ENCODE results near the gene DPP3.

Gene DPP3

DNA sequence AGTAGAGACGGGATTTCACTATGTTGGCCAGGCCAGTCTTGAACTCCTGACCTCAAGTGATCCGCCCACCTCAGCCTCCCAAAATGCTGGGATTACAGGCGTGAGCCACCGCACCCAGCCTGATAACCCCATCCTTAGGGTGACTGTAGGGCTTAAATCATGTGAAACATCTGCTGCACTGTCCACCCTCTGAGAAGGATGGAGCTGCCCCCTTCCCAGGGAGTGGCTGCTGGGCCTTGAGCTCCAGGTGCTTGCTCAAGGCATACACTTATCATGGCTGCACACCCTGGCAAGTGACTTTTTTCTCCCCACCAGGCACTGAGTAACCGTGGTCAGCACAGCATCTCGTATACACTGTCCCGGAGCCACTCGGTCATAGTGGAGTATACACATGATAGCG is 8.2 kb upstream of the DPP3 start:
- Mint-ChIP-seq H3K4me3 (no peak overlapping the region), H3K4me1 (peaks cover 12% of the 10 kb centered on the region), H3K9me3 (no peaks in the 10 kb centered on the region), H3K36me3 (no peaks in the 10 kb centered on the region), H3K27ac (no peak overlapping the region), H3K27me3 (no peaks in the 10 kb centered on the region)

DNA sequence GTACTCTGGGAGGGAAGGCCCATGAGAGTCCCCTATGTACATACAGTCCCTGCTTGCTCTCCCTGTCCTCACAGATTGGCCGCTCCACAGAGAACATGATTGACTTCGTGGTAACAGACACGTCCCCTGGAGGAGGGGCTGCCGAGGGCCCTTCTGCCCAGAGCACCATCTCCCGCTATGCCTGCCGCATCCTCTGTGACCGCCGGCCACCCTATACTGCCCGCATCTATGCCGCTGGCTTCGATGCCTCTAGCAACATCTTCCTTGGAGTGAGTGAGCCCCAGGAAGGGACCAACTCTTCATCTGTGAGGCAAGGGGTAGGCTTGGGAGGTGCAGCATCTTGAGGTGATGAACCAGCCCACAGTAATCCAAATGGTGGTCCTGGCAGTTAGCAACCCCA is 7.1 kb upstream of the DPP3 start:
- Mint-ChIP-seq H3K9me3 (no peaks in the 10 kb centered on the region), H3K36me3 (no peaks in the 10 kb centered on the region), H3K27me3 (no peaks in the 10 kb centered on the region), H3K27ac (no peak overlapping the region), H3K4me1 (peaks cover 4% of the 10 kb centered on the region), H3K4me3 (no peak overlapping the region)

DNA sequence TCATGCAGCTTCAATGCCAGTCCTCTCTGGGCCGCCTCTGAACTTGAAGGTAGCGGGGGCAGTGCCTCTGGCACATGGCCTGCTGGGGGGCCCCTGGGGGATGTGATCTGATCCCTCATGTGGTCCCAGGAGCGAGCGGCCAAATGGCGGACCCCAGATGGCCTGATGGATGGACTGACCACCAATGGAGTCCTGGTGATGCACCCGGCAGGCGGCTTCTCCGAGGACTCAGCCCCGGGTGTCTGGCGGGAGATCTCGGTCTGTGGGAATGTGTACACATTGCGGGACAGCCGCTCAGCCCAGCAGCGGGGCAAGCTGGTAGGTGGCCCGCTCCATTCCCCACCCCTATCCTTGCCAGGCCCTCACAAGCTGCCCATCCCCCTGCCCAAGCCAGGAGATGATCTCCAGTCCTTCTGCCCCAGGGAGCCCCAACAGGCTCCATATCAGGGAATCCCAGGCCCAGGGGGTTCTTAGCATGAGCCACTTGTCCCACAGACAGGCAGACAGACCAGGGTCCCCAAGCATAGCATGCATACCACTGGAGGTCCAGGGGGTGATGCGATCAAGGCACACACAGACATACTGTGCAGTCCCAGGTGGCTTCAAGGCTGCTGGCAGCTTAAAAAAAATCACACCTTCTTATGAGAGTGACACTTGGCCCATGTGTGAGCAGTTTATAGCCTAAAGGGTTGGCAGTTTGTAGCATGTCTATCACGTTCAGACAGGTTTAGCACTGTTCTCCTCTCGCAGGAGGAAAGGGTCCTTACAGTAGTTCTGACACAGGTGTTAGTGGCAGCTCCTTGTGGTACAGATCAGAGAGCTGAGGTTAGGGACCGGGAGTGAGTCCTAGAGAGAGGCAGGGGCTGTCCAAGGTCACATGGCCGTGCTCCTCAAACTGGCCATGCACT is 6.4 kb upstream of the DPP3 start:
- Mint-ChIP-seq H3K4me3 (no peak overlapping the region), H3K4me1 (peaks cover 3% of the 10 kb centered on the region), H3K27ac (no peak overlapping the region), H3K9me3 (no peaks in the 10 kb centered on the region), H3K36me3 (no peaks in the 10 kb centered on the region), H3K27me3 (no peaks in the 10 kb centered on the region)

DNA sequence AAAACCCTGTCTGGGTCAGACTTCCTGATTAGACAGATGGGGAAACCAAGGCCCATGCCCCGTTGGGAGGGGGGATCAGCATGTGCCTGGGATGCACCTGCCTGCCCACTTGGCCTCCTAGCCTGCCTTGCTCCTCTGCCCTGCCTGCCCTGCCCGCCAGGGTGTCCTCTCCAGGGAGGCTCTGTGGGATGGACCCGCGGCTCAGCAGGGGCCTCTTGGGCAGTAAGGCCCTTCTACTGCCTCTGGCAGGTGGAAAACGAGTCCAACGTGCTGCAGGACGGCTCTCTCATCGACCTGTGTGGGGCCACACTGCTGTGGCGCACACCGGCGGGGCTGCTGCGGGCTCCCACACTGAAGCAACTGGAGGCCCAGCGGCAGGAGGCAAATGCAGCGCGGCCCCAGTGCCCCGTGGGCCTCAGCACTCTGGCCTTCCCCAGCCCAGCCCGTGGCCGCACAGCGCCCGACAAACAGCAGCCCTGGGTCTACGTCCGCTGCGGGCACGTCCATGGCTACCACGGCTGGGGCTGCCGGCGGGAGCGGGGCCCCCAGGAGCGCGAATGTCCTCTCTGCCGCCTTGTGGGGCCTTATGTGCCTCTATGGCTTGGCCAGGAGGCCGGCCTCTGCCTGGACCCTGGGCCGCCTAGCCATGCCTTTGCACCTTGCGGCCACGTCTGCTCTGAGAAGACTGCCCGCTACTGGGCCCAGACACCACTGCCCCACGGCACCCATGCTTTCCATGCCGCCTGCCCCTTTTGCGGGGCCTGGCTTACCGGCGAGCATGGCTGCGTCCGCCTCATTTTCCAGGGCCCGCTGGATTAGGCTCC is 4.7 kb upstream of the DPP3 start:
- Mint-ChIP-seq H3K36me3 (no peaks in the 10 kb centered on the region), H3K27ac (no peak overlapping the region), H3K27me3 (no peaks in the 10 kb centered on the region), H3K4me3 (no peak overlapping the region), H3K9me3 (no peaks in the 10 kb centered on the region), H3K4me1 (peaks cover 11% of the 10 kb centered on the region)

DNA sequence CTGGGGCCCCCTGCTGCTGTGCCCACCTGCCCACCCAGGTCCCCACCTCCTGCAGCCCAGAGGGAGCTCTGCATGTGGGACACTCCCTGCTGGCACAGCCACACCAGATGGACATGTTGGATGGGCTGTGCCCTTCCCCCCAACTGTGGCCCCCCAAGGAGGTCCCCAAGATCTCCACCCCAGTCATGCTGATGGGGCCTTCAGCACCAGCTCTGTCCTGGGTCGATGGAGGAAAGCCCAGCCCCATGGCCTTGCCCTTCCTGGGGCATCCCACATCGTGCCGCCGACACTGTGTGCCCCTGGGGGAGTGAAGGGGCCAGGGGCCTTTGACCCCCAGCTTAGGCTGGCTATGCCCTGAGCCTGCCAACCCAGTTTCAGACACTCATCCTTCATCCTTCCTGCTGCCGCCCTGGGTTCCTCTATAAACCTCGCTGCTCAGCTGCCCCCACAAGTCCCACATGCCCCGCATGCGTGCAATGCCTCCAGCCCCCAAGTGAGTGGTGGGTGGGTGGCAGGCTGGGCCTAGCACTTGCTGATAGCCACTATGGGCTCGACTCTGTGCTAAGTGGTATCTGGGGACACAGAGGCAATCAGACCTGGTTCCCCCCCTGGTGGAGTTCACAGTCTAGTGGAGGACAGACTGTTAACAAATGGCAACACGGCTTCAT is 3.9 kb upstream of the DPP3 start:
- Mint-ChIP-seq H3K4me3 (no peak overlapping the region), H3K4me1 (peaks cover 15% of the 10 kb centered on the region), H3K9me3 (no peaks in the 10 kb centered on the region)

DNA sequence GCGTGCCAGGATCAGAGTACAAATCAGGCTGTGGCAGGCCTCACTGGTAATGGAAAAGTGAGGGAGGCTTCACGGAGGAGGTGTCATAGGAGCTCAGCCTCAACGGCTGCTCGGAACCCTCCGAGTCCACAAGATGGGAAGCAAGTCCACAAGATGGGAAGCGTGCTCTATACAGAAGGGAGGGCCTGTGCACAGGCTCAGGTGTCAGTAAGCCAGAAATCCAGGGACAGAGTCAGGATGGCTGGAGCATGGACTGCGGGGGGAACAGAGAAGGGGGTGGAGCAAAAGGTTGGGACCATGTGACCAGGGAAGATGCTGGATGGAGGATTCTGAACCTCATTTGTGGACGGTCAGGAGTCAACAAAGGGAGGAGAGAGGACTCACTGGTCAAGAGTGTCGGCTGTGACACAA is 3.4 kb upstream of the DPP3 start:
- H3K4me3 Mint-ChIP-seq = no peak overlapping the region

More for the DNA sequence above, 3.9 kb upstream of the DPP3 start:
- Mint-ChIP-seq H3K27me3 (no peaks in the 10 kb centered on the region), H3K36me3 (no peaks in the 10 kb centered on the region), H3K27ac (no peak overlapping the region)

DNA sequence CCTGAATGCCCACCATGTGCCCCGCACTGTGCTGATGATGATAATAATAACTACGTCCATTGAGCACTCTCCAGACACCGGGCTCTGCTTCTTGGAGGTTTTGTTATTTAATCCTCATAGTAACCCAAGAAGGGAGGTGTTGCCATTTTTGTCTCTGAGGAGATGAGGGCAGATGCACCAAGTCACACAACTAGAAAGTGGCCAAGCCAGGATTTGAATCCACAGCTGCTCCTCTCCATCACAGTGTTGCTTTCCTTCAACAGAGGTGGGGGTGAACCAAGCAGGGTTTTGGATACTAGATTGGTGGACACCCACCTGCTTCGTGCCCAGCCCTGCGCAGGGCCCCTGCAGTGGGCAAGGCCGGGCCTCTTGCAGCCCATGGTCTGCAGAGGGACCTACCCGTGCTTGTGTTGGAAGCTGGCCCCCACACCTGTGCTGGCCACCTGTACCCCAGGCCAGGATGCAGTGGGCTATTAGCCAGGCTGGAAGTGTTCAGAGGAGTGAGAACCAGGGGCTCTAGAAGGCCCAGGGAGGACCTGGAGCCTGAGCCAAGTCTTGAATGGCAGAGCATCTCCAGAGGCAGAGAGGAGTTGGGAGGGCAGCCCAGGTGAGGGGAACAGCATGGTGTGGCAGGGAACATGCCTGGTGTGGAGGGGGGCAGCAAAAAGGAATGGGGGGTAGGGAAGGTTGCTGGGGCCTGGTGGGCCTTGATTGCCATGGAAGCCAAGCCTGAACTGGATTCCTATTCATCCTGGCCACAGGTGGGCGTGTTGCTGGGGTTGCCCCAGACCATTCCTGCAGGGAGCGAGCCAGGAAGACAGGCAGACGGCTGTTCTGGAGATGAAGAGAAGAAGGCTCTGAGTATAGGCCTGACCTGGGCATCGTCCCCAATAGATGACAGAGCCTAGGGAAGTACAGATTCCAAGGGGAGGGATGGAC is 2.7 kb upstream of the DPP3 start:
- Mint-ChIP-seq H3K36me3 (no peaks in the 10 kb centered on the region), H3K4me3 (peak overlapping the region; percentile 31), H3K9me3 (no peaks in the 10 kb centered on the region), H3K4me1 (peaks cover 19% of the 10 kb centered on the region), H3K27me3 (no peaks in the 10 kb centered on the region), H3K27ac (no peak overlapping the region)

More for the DNA sequence above, 3.4 kb upstream of the DPP3 start:
- Mint-ChIP-seq H3K27me3 (no peaks in the 10 kb centered on the region), H3K9me3 (no peaks in the 10 kb centered on the region), H3K27ac (no peak overlapping the region), H3K4me1 (peaks cover 15% of the 10 kb centered on the region), H3K36me3 (no peaks in the 10 kb centered on the region)

DNA sequence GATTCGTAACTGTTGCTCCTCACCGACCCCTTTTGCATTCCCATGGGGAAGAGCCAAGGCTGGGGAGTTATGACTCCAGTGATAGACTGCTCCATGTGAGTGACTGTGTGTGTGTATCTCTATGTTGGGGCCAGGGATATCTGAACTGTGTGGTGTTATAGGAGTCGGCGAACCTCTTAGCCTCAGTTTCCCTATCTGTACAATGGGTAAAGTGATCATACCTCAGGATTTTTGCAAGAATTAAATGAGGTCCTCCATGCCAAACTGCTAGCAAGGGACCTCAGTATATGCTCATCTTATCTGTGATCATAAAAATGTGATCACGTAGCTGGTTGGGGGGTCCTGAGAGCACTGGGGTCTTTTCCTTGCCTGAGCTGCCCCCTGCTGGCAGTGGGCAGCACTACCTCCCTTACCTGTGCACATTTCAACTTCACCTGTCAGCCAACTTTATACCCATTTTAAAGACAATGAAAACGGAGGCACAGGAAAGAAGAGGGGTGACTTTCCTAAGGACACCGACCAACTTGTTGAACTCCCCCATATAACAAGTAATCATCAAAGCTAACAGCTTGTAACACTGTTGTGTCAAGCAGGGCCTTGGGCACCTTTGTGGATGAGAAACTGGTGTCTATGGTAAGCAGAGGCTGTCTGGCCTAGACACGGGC is 1.4 kb upstream of the DPP3 start:
- peaks cover 21% of the 10 kb centered on the region for H3K4me1 Mint-ChIP-seq
- no peaks in the 10 kb centered on the region for H3K36me3 Mint-ChIP-seq
- peak overlapping the region; percentile 35 for H3K27ac Mint-ChIP-seq
- H3K9me3 Mint-ChIP-seq = no peaks in the 10 kb centered on the region
- H3K4me3 Mint-ChIP-seq = peak overlapping the region; percentile 92
- no peaks in the 10 kb centered on the region for H3K27me3 Mint-ChIP-seq

DNA sequence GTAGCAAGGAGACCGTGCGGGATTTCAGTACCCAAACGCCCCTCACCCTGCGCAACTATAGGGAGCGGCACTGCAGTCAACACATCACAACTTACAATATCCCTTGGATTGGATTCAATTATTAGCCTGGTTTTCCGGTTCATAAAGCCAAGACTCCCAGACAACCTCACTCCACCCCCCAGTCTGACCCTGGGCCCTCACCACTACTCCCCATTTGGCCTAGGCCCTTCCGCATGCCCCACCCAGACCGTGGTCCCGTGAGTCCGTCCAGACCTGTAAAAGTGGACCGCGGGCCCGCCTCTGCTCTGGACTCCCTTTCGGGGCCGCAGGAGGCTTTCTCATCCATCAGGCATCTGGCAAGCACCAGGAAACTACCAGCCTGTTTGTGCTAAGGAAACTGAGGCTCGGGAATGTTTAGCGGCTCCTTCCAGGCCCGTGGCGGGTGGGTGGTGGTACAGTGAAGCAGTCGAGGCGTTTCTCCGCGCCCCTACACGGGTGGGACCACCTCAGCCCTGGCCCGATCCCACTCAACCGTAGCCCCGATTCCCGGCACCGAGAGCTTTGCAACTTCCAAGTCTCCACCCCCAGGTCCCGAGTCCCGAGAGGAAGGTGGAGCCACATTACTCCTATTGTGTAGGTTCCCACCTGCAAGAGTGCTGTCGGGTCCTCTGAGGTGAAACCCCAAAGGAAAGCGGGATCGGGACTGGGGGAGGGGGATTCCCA is 679 bp upstream of the DPP3 start:
- Mint-ChIP-seq H3K27me3 (no peaks in the 10 kb centered on the region), H3K4me1 (peaks cover 21% of the 10 kb centered on the region), H3K9me3 (no peaks in the 10 kb centered on the region), H3K27ac (peak overlapping the region; percentile 70), H3K4me3 (peak overlapping the region; percentile 92), H3K36me3 (no peaks in the 10 kb centered on the region)

DNA sequence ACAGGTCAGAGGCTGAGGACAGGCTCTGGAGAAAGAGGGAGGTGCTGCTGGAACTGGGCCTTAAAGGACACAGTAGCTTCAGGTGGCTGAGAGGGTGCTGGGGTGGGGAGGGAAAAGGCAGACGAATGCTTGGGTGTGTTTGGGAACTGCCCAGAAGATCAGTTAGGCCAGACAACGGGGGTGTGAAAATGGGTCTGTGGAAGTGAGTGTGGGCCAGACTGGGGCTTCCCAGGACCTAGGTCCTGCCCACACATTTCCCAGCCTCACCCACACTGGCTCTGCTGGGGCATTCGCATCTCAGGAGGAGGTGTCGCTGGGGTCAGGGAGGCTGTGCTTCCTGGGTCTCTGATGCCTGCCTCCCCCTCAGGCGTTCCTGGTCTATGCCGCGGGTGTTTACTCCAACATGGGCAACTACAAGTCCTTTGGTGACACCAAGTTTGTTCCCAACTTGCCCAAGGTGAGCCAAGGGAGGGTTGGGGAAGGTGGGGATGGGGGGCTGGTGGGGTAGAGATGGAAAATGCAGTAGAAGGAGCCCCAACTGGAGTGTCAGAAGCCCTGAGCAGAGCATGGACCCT is 4.7 kb downstream of the DPP3 start:
- peaks cover 10% of the 10 kb centered on the region for H3K4me1 Mint-ChIP-seq
- no peak overlapping the region for H3K4me3 Mint-ChIP-seq
- H3K36me3 Mint-ChIP-seq = no peaks in the 10 kb centered on the region
- no peak overlapping the region for H3K27ac Mint-ChIP-seq
- no peaks in the 10 kb centered on the region for H3K27me3 Mint-ChIP-seq
- no peaks in the 10 kb centered on the region for H3K9me3 Mint-ChIP-seq

DNA sequence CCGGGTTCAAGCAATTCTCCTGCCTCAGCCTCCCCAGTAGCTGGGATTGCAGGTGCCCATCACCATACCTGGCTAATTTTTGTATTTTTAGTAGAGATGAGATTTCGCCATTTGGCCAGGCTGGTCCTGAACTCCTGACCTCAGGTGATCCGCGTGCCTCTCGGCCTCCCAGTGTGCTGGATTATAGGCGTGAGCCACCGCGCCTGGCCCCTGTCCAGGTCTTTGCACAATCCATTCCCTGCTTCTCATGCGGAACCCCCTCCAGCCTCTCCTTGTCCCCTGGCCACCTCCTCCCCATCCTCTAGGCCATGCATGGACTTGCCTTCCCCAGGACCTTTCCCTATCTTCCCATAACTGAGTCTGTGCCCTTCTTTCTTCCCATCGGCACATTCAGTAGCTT is 8.7 kb downstream of the DPP3 start:
- H3K27me3 Mint-ChIP-seq = no peaks in the 10 kb centered on the region
- H3K4me1 Mint-ChIP-seq = no peaks in the 10 kb centered on the region
- H3K4me3 Mint-ChIP-seq = no peak overlapping the region
- H3K36me3 Mint-ChIP-seq = peaks cover 2% of the 10 kb centered on the region
- no peaks in the 10 kb centered on the region for H3K9me3 Mint-ChIP-seq
- H3K27ac Mint-ChIP-seq = no peak overlapping the region

DNA sequence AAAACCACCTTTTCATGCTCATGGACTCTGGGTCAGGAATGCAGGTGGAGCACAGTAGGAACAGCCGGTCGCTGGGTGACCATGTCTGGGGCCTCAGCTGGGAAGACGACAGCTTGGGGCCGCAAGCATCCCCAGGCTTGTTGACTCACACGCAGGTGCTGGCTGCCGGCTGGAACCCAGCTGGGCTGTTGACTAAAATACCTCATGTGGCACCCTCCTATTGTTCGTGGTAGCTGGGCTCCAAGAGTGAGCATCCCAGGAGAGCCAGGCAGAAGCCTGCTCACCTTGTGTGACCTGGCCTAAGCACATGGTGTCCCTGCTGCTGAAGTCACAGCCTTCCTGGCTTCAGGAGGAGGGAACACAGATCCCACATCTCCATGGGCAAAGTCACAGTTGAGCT is 9.4 kb downstream of the DPP3 start:
- Mint-ChIP-seq H3K27ac (no peak overlapping the region), H3K9me3 (no peaks in the 10 kb centered on the region), H3K27me3 (no peaks in the 10 kb centered on the region), H3K36me3 (peaks cover 2% of the 10 kb centered on the region), H3K4me3 (no peak overlapping the region), H3K4me1 (no peaks in the 10 kb centered on the region)

DNA sequence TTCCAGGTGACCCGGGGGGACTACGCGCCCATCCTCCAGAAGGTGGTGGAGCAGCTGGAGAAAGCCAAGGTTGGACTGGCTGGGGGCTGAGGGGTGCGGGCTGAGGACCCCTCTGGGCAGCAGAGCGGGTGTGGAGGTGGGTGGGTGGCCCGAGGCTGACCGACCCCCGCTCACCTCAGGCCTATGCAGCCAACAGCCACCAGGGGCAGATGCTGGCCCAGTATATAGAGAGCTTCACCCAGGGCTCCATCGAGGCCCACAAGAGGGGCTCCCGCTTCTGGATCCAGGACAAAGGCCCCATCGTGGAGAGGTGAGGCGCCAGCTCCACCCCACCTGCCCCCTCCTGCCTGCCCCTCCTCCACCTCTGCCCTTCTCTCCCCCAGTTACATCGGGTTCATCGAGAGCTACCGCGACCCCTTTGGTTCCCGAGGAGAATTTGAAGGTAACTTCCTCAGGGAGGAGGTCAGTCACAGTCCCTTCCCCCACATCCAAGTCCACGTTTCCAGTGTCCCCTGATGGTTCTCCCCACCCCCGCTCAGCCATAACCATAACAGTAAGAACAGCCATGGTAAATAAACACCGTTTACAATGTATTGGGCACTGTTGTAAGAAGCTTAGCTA is 11.2 kb downstream of the DPP3 start:
- peaks cover 4% of the 10 kb centered on the region for H3K36me3 Mint-ChIP-seq
- no peak overlapping the region for H3K4me3 Mint-ChIP-seq
- no peaks in the 10 kb centered on the region for H3K27me3 Mint-ChIP-seq
- H3K9me3 Mint-ChIP-seq = no peaks in the 10 kb centered on the region
- H3K27ac Mint-ChIP-seq = no peak overlapping the region
- H3K4me1 Mint-ChIP-seq = no peaks in the 10 kb centered on the region

Data from activated naive CD4-positive, alpha-beta T cell treated with anti-CD3 and anti-CD28 coated beads, Interleukin-2, amount 50 U/mL, for 24 hours (primary cell).